GM18502 (cell line): ENCODE results near the gene PNLIPRP3.
A peak's percentile ranks its signal among the peaks of the same experiment; 100 is the strongest.
"Not testable (repeated sequence)": the region's sequence is repeated elsewhere in the genome, so short reads cannot be mapped to it uniquely, and the experiment has no call there.

Source experiments
- ATAC-seq: cut with Tn5 transposase; IDR thresholded peaks from one replicate; pipeline ENCODE4 v1.9.1; 2021; ENCODE audit warnings: mild to moderate bottlenecking; ENCODE audit not compliant: unreplicated experiment, poor library complexity

Gene PNLIPRP3

DNA sequence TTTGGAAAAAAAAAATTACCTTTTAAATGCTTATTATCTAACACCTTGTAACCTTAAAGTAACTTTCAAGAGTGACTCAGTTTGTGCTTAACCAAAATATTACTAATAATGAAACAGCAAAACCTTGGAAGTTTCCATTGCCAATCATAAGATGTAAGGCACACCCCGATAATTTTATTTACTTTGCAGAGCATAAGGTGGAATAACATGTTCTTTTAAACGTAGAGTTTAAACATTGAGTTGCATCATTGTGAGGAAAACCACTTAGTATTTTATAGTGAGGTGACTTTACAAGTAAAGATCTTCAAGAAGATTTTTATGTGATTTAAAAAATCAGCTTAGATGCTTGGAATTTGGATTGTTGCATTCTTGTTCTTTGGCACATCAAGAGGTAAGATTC is at the start of gene PNLIPRP3:
Gene PNLIPRP3, plus strand, starts transcription at position 177 of the 400 bp plus-strand sequence. Its CDS starts 166 bp downstream, at position 343.
- no peak for ATAC-seq

DNA sequence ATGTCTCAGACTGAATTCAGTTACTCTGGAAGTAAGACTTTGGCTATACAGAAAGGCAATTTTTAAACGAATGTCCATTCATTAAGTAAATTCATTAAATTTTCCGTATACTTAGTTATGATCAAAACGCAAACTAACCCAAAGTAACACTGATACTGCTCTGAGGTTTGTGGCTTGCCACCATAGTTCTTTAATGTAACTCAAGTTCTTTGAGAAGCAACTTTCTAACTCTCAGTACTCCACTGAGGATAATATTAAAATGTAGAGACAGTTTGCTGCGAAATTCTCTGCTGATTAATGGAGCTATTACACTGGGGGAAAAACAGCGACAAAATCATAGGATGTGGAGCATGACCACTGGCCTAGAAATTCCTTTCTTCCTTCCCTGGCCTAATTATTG is 45.4 kb upstream of the PNLIPRP3 start:
- no peak for ATAC-seq

DNA sequence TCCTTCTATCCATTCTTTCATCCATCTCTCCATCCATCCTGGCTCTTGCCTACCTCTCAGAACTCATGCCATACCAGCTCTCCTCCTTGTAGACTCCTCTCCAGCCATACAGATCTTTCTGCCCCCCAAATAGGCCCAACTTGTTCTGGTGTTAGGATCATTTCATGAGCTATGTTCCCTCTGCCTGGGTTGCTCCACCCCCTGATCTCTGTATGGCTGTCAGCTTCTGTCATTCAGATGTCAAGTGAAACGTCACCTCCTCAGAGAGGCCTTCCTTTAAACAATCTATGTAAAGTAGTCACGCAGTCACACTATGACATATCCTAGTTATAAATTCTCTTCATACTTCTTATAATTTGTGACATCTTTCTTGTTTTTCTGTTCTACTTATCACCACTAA is 42.3 kb upstream of the PNLIPRP3 start:
- no peak for ATAC-seq

DNA sequence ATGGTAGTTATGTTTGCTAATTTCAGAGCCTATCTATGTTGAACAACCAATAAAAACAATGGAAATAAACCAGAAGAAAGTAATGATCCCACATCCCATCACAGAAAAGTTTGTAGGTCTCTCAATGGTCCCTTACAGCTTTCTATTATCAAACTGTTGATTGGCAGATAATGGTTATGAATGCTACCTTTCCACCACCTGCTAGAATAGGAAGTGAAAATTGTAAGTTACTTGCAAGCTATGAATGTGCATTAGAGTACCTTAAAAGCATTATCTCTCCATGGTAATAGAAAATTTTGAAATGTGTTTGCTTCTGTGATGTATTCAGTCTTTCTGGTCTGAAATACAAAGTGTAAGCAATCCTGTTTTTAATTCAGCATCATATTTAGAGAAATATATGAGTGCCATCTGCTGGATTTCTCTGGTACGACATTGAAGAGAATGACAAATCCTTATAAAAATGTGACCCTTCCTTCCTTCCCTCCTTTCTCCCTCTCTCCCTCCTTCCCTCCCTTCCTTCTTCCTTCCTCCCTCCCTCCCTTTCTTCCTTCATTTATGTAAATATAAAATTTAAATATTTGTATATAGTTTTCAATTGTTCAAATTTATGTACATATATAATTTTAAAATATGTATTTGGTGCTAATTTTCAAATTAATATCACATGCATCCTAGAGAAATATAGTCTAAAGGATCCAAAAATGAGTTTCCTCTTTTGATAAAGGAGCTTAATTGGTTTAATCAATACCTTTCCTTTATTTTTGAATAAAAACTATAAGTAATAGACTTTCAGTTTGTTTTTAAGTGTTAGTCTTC is 41.4 kb upstream of the PNLIPRP3 start:
- peak; percentile 60 for ATAC-seq

DNA sequence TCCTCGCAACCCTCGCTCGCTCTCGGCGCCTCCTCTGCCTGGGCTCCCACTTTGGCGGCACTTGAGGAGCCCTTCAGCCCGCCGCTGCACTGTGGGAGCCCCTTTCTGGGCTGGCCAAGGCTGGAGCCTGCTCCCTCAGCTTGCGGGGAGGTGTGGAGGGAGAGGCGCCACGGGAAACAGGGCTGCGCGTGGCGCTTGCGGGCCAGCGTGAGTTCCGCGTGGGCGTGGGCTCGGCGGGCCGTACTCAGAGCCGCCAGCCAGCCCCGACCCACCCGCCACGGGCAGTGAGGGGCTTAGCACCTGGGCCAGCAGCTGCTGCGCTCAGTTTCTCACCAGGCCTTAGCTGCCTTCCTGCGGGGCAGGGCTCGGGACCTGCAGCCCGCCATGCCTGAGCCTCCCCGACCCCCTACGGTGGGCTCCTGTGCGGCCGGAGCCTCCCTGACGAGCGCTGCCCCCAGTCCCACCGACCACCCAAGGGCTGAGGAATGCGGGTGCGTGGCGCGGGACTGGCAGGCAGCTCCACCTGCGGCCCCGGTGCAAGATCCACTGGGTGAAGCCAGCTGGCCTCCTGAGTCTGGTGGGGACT is 34.3 kb upstream of the PNLIPRP3 start:
- not testable (repeated sequence) for ATAC-seq

DNA sequence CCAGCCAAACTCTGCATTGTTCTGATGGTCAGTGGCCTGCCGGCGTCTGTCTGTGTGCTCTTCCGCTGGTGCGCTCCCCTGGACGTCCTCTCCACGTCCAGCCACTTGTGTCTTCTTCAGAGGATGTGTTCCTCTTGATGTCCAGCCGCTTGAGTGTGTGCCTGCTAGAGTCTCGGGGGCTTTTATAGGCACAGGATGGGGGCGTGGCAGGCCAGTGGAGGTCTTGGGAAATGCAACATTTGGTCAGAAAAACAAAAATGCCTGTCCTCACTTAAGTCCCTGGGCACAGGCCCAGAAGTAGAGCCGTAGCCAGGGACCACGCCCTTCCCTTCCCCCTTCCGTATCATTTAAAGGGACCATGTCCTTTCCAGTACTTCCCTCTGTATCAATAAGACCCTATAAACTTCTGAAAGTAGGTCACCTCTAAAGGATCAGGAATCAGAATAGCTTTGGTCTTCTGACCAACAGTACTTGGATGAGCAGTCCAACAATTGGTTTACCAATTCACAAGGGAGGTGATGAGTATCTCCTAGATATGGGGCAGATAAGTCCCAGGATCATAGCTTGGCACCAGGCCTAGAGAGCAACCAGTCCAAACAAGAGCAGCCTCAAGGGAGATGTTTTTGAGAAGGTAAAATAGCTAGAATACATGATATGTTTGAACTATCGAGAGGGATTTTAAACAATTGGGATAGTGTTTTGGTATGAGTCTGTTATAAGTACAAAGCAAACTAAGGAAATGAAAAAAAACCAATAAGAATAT is 32.2 kb upstream of the PNLIPRP3 start:
- no peak for ATAC-seq

DNA sequence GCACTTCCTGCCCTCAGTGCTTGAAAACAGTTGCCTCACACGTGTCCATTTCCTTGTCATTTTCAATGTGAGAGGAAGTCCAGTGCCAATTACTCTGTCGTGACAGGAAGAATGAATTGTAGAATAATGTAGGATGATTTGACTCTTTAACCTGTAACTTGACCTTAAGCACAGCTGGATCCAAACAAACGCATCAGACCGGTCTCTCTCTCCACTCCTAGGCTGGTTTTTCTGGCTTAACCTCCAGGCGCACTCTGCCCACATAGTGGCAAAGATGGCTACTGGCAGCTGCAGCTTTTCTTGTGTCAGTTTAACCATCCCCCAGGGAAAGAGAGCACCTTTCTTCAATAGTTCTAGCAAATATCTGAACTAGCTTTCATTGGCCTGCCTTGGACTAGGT is 29.4 kb upstream of the PNLIPRP3 start:
- no peak for ATAC-seq

DNA sequence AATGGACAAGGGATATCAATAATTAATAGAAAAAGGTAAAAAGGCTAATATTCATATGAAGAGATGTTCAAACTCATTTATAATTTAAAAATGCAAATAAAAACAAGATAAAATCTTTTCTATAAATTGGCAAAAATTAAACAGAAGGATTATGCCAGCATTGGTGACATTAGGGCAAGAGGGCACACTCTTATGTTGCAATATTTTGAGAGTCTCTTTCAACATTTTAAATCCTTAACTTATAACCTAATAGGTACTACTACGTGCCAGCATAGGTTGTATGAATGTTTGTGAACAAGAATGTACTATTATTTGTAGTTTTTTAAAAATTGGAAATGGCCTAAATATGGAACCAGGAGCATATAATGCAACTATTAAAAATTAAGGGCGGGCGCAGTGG is 24.8 kb upstream of the PNLIPRP3 start:
- no peak for ATAC-seq

DNA sequence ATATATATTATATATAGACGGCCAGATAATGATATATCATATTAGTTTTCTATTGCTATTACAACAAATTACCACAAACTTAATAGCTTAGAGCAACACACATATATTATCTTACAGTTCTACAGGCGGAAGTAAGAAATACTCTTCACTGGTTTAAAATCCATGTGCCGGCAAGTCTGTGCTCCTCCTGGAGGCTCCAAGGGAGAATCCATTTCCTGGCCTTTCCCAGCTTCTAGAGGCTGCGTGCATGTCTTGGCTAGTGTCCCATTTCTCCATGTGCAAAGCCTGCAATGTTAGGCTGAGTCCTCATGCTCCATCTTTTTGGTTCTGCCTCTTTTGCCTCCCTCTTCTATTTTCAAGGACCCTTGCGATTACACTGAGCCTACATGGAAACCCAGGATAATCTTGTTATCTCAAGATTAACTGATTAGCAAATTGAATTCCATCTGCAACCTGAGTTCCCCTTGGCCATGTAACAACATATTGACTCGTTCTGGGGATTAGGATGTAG is 23.9 kb upstream of the PNLIPRP3 start:
- no peak for ATAC-seq

DNA sequence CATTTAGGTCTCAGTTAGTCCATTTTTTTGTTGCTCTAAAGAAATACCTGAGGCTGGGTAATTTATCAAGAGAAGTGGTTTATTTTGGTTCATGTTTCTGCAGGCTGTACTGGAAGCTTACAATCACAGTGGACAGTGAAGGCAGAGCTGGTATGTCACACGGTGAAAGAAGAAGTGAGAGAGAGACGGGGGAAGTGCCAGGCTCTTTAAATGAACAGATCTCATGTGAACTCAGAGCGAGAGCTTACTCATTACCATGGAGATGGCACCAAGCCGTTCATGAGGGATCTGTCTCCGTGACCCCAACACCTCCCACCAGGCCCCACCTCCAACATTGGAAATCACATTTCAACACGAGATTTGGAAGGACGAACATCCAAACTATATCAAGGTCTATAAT is 18.9 kb upstream of the PNLIPRP3 start:
- ATAC-seq: peak; percentile 91

DNA sequence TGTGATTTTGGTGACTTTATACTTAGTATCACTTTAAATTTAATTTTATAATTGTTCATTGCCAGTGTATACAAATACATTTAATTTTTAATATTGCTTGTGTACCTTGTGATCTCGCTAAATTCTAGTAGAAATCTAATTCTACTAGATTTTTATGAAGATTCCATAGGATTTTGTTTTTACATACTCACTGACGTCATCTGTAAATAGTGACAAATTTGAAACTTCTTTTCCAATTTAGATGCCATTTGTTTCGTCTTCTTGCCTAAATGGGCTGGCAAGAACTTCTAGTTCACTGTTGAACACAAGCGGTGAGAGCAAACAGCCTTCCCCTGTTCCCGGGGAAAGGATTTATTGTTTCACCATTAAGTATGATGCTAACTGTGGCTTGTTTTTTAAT is 17.3 kb upstream of the PNLIPRP3 start:
- ATAC-seq: no peak

DNA sequence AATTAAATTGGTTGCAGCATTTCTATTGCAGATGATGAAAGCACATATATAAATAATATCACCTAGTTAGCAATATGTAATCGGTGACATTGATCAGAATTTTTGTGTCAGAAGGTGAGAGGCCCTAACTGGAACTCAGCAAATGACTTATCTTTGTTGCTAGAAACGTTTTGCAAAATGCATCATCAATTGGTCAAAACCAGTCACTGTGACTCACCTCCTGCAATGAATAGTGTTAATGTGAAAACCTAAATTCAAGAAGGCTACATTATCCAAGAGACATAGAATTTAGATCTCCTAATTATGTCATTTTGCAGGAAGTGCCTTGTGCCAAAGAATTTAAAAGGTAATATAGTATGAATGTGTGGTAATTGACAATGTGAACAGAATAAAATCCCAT is 9.8 kb upstream of the PNLIPRP3 start:
- ATAC-seq: no peak

DNA sequence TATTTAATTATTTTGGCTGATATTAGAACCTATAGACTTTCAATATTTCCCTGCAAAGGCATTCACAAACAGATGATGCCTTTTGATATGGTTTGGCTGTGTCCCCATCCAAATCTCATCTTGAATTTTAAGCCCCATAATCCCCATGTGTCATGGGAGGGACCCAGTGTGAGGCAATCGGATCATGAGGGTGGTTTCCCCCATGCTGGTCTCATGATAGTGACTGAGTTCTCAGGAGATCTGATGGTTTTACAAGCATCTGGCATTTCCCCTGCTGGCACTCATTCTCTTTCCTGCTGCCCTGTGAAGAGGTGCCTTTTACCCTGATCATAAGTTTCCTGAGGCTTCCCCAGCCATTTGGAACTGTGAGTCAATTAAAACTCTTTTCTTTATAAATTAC is 9.3 kb upstream of the PNLIPRP3 start:
- ATAC-seq: no peak

DNA sequence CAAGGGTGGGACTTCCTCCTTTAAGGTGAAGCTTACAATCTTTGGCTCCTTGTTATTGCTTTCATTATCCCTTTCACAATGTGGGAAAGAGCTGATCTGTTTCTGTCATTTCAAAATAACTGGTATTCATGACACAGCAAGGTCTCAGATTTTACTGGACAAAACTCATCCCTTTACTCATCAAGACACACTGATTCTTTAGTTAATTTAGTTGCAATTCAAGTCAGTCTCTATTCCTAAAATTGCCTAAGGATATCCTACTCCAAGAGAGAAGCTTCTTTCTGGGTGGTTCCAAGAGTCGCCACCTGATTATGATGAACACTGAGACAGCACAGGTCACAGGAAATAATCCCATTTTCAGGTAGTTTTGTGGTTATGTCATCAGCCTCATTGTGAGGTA is 5.8 kb upstream of the PNLIPRP3 start:
- ATAC-seq: no peak

DNA sequence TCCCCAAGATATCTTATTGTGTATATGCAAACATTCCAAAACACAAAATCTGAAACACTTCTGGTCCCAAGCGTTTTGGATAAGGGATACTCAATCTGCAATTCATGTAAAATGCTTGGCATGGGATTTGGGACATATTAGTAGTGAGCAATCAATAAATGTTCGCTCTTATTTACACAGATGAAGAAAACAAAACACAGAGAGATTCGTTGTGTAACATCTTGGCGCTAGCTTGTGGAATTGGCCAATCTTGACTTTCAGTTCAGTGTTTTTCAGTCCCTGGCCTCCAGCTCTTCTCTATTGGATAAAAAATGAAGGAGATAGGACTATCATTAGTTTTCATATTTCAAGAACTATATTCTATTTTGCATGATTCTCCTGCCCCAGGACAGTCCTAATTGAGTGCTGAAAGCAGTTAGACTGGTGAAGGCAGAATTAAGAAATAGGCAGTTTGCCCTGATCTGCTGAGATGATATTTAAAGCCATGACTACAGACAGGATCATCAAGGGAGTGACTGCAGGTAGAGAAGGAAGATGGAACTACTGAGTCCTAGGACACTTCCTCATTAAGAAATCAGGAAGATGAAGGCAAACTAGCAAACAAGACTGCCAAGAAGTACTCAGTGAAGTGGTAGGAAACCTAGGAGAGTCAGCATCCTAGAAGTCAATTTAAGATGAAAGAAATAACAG is 1.8 kb downstream of the PNLIPRP3 start:
- ATAC-seq: no peak

DNA sequence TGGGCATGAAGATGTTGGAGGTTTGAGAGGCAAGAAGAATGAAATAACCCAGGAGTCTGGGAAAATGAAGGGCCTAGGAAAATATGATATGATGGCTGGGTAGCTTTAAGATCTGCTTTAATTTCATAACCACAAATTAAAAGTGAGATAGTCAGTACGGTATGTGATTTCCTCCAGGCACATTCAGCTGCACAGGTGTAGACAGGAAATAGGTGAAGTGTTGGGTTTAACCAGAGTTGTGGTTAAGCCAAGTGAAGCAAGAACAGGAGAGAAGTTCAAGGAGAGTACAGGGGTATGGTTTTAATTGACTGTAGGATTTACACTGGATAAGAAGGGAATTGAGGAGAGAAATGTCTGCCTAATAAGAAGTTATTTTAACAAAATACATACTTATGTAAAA is 2.6 kb downstream of the PNLIPRP3 start:
- no peak for ATAC-seq

DNA sequence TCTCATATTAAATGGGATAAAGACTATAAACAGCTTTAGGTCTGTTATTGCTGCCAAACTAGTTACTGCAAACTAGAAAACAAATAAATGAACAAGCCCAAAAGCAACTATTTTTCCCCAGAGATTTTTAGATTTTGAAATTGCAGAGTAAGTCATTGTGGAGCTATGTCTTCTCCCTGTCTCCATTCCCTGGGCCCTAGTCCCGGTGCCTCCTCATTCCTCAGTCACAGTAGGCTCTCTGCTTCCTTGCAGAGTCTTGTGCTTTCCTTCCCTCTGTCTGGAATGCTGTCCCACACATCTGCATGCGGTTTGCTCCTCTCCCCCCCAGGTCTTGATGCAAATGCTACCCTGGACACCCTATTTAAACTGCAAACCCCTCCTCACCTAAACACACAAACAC is 4.0 kb downstream of the PNLIPRP3 start:
- no peak for ATAC-seq

DNA sequence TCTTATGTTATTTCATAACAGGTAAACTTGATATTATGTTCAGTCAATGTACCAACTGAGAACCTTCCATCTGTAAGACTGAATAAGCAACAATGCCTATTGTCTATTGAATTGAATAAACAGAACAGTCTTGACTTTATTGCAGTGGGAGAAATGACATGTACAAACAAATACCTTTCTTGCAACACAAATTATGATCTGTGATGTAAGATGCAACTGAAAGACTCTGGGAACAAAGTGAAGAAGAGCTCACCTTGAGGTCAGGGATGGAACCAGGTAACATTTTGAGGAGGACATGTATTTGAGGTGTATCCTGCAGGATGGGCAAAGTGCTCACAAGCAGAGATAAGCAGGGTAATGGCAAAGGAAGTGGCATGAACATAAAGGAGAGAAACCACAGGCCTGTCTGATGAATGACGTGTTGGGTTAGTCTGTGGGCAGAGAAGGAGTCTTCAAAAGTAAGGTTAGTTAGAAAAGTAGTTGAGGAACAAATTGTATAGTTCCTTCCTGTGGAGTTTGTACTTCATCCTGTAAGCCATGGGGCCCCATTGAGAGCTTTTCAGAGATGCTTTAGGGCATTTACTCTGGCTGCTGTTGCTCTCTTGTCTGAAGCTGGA is 9.5 kb downstream of the PNLIPRP3 start:
- no peak for ATAC-seq

DNA sequence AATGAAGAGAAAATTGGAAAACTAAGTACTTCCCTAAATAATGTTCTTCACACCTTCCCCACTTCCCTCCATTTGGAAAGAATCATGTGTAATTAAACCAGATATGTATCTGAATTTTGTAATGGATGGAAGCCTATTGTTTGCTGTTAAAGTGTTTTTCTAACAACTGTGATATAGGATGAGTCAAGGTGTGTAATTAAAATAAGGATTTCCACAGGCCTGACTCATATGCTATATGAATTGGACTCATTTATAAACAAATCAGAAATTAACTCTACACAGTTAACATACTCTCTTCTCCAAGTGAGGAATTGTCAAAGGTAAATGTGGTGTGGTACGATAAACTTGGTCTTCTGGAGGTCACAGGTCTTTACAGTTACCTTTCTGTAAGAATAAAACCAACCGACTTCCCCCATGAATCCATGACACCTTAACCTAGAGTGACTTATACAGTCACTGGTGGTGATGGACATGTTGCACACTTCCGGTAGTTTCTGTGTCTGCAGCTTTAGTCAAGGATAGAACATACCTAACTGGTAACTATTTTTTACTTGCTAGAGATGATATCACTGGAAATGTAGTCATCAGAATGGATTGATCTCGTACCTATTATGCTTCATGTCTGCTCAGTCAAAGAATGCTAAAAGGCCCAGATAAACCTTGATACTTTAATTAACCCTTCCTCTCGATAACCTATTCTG is 12.8 kb downstream of the PNLIPRP3 start:
- ATAC-seq: no peak
